ENCODE results near the gene MRFAP1L1.

- TF ChIP-seq CTCF (IDR thresholded peaks at IDR 0.05) (no peak; the same call in 1 of the 2 replicates), ZFX (IDR thresholded peaks at IDR 0.05; ENCODE audit: borderline replicate concordance) (no peak)
These were observed 6.6 kb upstream of the MRFAP1L1 start, which contains the start of gene BLOC1S4 for GRCh38 chr4:6716018-6716911.
